OCI-LY7 (cell line): ENCODE measurements around the gene CIAPIN1.

Experiments used
- EZH2phosphoT487 ChIP-seq: fragments of 200-600 bp; sonication (generic); IDR thresholded peaks from 2 replicates; pipeline ENCODE4 v1.6.1; 2018; ENCODE audit warnings: low read depth, borderline replicate concordance, mild to moderate bottlenecking, mixed run types, antibody characterized with exemption, low read length, moderate library complexity, mixed read lengths
- TF ChIP-seq, protein P1 (sequence below): fragments of 200-600 bp; sonication (generic); conservative IDR thresholded peaks from 2 replicates; pipeline ENCODE4 v1.5.1; 2014; ENCODE audit warnings: mild to moderate bottlenecking, antibody characterized with exemption, low read length, moderate library complexity, mixed read lengths

DNA sequence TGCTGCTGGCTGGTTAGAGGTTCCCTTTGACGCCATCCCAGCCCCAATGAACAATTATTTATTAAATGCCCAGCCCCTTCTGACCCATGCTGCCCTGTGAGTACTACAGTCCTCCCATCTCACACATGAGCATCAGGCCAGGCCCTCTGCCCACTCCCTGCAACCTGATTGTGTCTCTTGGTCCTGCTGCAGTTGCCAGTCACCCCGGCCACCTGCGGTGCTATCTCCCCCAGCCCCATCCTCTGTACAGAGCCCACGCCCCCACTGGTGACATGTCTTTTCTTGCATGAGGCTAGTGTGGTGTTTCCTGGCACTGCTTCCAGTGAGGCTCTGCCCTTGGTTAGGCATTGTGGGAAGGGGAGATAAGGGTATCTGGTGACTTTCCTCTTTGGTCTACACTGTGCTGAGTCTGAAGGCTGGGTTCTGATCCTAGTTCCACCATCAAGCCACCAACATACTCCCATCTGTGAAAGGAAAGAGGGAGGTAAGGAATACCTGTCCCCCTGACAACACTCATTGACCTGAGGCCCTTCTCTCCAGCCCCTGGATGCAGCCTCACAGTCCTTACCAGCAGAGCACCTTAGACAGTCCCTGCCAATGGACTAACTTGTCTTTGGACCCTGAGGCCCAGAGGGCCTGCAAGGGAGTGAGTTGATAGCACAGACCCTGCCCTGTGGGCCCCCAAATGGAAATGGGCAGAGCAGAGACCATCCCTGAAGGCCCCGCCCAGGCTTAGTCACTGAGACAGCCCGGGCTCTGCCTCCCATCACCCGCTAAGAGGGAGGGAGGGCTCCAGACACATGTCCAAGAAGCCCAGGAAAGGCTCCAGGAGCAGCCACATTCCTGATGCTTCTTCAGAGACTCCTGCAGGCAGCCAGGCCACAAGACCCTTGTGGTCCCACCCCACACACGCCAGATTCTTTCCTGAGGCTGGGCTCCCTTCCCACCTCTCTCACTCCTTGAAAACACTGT, 63.6 kb downstream of the CIAPIN1 start:
- TF ChIP-seq, protein P1, sequence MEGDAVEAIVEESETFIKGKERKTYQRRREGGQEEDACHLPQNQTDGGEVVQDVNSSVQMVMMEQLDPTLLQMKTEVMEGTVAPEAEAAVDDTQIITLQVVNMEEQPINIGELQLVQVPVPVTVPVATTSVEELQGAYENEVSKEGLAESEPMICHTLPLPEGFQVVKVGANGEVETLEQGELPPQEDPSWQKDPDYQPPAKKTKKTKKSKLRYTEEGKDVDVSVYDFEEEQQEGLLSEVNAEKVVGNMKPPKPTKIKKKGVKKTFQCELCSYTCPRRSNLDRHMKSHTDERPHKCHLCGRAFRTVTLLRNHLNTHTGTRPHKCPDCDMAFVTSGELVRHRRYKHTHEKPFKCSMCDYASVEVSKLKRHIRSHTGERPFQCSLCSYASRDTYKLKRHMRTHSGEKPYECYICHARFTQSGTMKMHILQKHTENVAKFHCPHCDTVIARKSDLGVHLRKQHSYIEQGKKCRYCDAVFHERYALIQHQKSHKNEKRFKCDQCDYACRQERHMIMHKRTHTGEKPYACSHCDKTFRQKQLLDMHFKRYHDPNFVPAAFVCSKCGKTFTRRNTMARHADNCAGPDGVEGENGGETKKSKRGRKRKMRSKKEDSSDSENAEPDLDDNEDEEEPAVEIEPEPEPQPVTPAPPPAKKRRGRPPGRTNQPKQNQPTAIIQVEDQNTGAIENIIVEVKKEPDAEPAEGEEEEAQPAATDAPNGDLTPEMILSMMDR, result no peak
- TF ChIP-seq EZH2phosphoT487, result no peak
